Activated CD4-positive, alpha-beta T cell treated with anti-CD3 and anti-CD28 coated beads for 1 hour (primary cell): Measurements from ENCODE around the gene CDNF.
A peak's percentile ranks its signal among the peaks of the same experiment; 100 is the strongest.
"Not testable (repeated sequence)": the region's sequence is repeated elsewhere in the genome, so short reads cannot be mapped to it uniquely, and the experiment has no call there.

ENCODE experiments used
- DNase-seq: peaks from one replicate; pipeline ENCODE4 v3.0.0-alpha.2; 2020

CDNF gene

GRCh38 chr10:14838582-14839304, 906 bp upstream of the CDNF start:
- peak; percentile 12 for DNase-seq

- no peak for DNase-seq
These were observed 657 bp downstream of the CDNF start for GRCh38 chr10:14837003-14837756.

GRCh38 chr10:14836208-14836607, 1.6 kb downstream of the CDNF start:
- no peak for DNase-seq

GRCh38 chr10:14833106-14833505, 4.7 kb downstream of the CDNF start:
- no peak for DNase-seq

- no peak for DNase-seq
These were observed 11.6 kb downstream of the CDNF start for GRCh38 chr10:14826076-14826829.

GRCh38 chr10:14823966-14824365, 13.9 kb downstream of the CDNF start:
- DNase-seq: no peak

- no peak for DNase-seq
These were observed 14.7 kb downstream of the CDNF start for GRCh38 chr10:14822879-14823755.

- DNase-seq: no peak
These were observed 16.0 kb downstream of the CDNF start for GRCh38 chr10:14821635-14822375.

GRCh38 chr10:14820775-14821154, 17.1 kb downstream of the CDNF start:
- DNase-seq: no peak

- no peak for DNase-seq
These were observed 17.6 kb downstream of the CDNF start for GRCh38 chr10:14820010-14820774.

- DNase-seq: not testable (repeated sequence)
These were observed 21.1 kb downstream of the CDNF start for GRCh38 chr10:14816717-14817116.

- DNase-seq: no peak
These were observed 22.2 kb downstream of the CDNF start for GRCh38 chr10:14815681-14816080.

GRCh38 chr10:14812271-14812670, 25.6 kb downstream of the CDNF start:
- no peak for DNase-seq

GRCh38 chr10:14810969-14811953, 26.6 kb downstream of the CDNF start:
- DNase-seq: no peak

- no peak for DNase-seq
These were observed 31.5 kb downstream of the CDNF start for GRCh38 chr10:14806318-14806717.

GRCh38 chr10:14803827-14804226, 34.0 kb downstream of the CDNF start:
- DNase-seq: no peak

GRCh38 chr10:14801723-14802122, 36.1 kb downstream of the CDNF start:
- DNase-seq: no peak

- DNase-seq: no peak
These were observed 37.4 kb downstream of the CDNF start for GRCh38 chr10:14800397-14800796.

GRCh38 chr10:14798636-14799035, 39.2 kb downstream of the CDNF start:
- DNase-seq: no peak

- no peak for DNase-seq
These were observed 49.9 kb downstream of the CDNF start for GRCh38 chr10:14787938-14788337.
